ENCODE results near the gene IGF1R.

Gene IGF1R

GRCh38 chr15:98930576-98930975 is 282.2 kb downstream of the IGF1R start:
- DNase-seq = no peak

GRCh38 chr15:98931004-98931403 is 282.7 kb downstream of the IGF1R start:
- DNase-seq = no peak

GRCh38 chr15:98933406-98933805 is 285.1 kb downstream of the IGF1R start:
- DNase-seq = no peak

- no peak for DNase-seq
These were observed 287.4 kb downstream of the IGF1R start for GRCh38 chr15:98935736-98936135.

GRCh38 chr15:98937413-98938104 is 289.2 kb downstream of the IGF1R start:
- DNase-seq = no peak

- no peak for DNase-seq
These were observed 289.7 kb downstream of the IGF1R start for GRCh38 chr15:98938105-98938417.

GRCh38 chr15:98938799-98939198 is 290.5 kb downstream of the IGF1R start:
- no peak for DNase-seq

GRCh38 chr15:98939311-98940080 is 291.2 kb downstream of the IGF1R start:
- no peak for DNase-seq

- DNase-seq = no peak
These were observed 293.4 kb downstream of the IGF1R start for GRCh38 chr15:98941595-98942255.

GRCh38 chr15:98942431-98942830 is 294.1 kb downstream of the IGF1R start:
- no peak for DNase-seq

- DNase-seq = no peak
These were observed 294.7 kb downstream of the IGF1R start for GRCh38 chr15:98943051-98943508.

GRCh38 chr15:98943601-98944151 is 295.3 kb downstream of the IGF1R start:
- no peak for DNase-seq

- no peak for DNase-seq
These were observed 298.2 kb downstream of the IGF1R start for GRCh38 chr15:98946301-98947255.

GRCh38 chr15:98948456-98948855 is 300.1 kb downstream of the IGF1R start:
- DNase-seq = no peak

GRCh38 chr15:98948941-98949340 is 300.6 kb downstream of the IGF1R start:
- DNase-seq = no peak

GRCh38 chr15:98949624-98950023 is 301.3 kb downstream of the IGF1R start:
- DNase-seq = no peak

GRCh38 chr15:98950248-98950647 is 301.9 kb downstream of the IGF1R start:
- DNase-seq = no peak

GRCh38 chr15:98951004-98951403 is 302.7 kb downstream of the IGF1R start:
- DNase-seq = no peak

- no peak for DNase-seq
These were observed 303.4 kb downstream of the IGF1R start for GRCh38 chr15:98951493-98952320.

GRCh38 chr15:98952381-98952803 is 304.1 kb downstream of the IGF1R start:
- DNase-seq = no peak

- peak in 1 of 2 donors; percentile 1 for DNase-seq
These were observed 304.9 kb downstream of the IGF1R start for GRCh38 chr15:98953000-98953787.
